GM10847 (cell line): Measurements from ENCODE around the gene GNG12.

Experiments
- POLR2A ChIP-seq: IDR thresholded peaks from 2 replicates; pipeline ENCODE4 v1.6.1; 2011; ENCODE audit not compliant: insufficient read length; ENCODE audit errors: extremely low read depth

Gene GNG12

DNA sequence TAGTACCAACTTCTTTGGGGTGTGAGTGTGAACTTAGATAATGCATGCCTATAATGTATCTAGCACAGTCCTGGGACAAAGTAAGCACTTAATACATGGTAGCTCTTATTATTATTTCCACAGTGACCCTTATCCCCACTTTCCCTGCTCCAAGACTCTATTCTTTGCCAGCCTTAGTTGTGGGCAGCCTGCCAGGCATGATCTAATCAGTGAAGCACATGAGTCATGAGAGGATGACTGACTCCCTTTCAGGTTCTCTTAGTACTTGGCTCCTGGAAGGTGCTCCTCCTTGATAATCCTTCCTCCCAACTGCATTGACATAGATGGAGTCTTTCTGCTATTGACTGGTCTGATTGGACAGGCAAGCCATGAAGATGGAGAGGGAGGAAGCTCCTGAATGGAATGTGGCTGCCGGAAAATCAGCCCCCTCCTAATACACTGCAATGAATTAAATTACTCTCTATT is 17.4 kb upstream of the GNG12 start:
- no peak for TF ChIP-seq POLR2A

GRCh38 chr1:67850151-67850551 is 16.9 kb upstream of the GNG12 start:
- no peak for TF ChIP-seq POLR2A

GRCh38 chr1:67847466-67847865 is 14.2 kb upstream of the GNG12 start:
- no peak for TF ChIP-seq POLR2A

- no peak for TF ChIP-seq POLR2A
Observed at GRCh38 chr1:67846538-67846937, 13.3 kb upstream of the GNG12 start.

DNA sequence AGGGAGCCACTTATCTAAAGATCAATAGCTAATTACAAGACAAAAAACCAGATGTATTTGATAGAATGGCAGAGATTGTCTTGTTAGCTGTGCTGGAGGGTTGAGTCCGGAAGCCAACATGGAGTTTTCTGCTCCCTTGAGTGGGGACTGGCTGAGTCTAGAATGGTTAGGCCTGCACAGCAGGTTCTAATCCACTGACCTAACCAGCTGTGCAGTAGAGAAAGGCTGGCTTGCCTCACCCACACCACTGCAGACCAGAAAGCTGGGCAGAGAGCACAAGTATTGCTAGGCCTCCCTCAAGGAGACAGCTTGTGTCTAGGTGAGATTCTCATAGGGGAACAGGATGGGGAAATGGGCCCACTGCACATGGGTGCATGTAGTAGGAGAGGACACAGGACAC is 11.7 kb upstream of the GNG12 start:
- TF ChIP-seq POLR2A: no peak

DNA sequence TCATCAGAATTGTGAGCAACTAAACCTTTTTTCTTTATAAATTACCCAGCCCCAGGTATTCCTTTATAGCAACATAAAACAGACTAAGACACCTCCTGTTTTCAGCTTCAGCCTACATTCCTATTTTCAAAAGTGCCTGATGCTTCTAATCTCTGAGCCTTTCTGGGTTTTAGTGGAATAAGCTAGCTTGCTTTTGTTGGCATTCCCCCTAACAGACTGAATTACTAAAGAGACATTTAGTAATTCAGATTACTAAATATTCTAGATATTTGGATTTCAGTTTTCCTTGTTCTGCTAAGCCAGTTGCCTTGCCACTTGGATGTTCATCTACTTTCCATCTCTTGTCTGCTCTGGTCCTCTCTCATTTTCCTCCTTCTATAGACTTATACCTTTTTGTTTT is 10.5 kb upstream of the GNG12 start:
- TF ChIP-seq POLR2A: no peak

- TF ChIP-seq POLR2A: no peak
Observed at GRCh38 chr1:67843331-67843730, 10.1 kb upstream of the GNG12 start.

- no peak for TF ChIP-seq POLR2A
Observed at GRCh38 chr1:67840449-67840848, 7.2 kb upstream of the GNG12 start.

DNA sequence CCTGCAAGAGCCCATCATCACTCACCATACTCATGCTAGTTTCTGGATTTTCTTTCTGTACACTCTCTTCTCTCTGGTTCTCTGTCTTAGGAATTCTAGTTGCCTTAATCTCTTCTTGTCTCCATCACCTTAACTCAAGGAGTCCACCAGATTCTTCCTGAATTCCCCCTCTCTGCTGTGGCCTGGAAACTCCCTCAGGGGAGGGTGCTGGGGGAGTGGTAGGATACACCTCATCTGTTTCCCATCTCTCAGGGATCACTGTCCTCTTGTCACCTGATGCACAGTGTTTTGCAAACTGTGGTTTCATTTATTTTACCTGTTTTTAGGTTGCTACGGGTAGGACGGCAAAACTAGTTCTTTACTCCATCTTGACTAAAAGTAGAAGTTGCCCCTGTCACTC is 6.6 kb upstream of the GNG12 start:
- TF ChIP-seq POLR2A: no peak

GRCh38 chr1:67838180-67838910 is 5.1 kb upstream of the GNG12 start:
- no peak for TF ChIP-seq POLR2A

DNA sequence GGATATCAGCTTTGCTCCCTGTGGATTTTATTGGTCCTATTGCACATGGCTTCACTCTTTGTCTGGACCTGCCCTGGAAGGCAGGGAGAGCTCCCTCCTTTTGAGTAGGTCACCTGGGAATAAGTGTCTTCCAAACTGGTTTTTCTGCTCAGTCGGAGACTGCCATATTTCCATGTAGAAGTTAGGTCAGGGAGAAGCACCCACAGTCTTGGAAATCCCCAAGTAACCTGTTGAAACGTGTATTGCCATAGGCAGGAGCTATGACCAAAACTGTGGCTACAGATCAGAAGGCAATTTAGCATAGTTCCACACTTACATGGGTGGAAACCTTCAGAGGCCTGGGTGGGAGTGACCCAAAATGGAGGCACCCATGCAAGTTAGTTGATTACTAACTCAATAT is 3.5 kb upstream of the GNG12 start:
- TF ChIP-seq POLR2A: no peak

GRCh38 chr1:67835663-67836452 is 2.6 kb upstream of the GNG12 start:
- TF ChIP-seq POLR2A: no peak

- no peak for TF ChIP-seq POLR2A
Observed at GRCh38 chr1:67834246-67834877, 1.1 kb upstream of the GNG12 start.

- no peak for TF ChIP-seq POLR2A
Observed at GRCh38 chr1:67833602-67833940, 304 bp upstream of the GNG12 start.

GRCh38 chr1:67831850-67832513 is 1.3 kb downstream of the GNG12 start:
- no peak for TF ChIP-seq POLR2A

- no peak for TF ChIP-seq POLR2A
Observed at GRCh38 chr1:67830928-67831830, 2.1 kb downstream of the GNG12 start.
